ENCODE results near the gene SLC7A5.

DNA sequence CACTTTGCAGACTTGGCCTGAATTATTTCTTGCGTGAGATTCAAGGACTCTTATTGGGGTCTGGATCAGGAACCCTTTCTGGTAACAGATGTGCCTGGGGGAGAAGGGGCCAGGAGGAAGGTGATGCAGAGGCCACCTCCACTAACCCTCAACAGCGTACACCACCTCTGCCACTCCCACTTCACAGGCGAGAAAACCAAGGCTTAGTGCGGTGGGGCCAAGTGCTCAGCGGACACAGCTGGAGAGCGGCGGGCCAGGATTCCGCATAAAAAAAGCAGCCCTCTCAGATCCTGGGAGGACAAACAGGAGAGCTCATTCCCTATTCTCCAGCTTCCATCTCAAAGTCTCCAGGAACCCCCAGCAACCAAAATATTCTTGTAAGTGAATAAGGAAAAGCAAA lies 51.4 kb downstream of the SLC7A5 start:
- TF ChIP-seq, protein P1, sequence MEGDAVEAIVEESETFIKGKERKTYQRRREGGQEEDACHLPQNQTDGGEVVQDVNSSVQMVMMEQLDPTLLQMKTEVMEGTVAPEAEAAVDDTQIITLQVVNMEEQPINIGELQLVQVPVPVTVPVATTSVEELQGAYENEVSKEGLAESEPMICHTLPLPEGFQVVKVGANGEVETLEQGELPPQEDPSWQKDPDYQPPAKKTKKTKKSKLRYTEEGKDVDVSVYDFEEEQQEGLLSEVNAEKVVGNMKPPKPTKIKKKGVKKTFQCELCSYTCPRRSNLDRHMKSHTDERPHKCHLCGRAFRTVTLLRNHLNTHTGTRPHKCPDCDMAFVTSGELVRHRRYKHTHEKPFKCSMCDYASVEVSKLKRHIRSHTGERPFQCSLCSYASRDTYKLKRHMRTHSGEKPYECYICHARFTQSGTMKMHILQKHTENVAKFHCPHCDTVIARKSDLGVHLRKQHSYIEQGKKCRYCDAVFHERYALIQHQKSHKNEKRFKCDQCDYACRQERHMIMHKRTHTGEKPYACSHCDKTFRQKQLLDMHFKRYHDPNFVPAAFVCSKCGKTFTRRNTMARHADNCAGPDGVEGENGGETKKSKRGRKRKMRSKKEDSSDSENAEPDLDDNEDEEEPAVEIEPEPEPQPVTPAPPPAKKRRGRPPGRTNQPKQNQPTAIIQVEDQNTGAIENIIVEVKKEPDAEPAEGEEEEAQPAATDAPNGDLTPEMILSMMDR (conservative IDR thresholded peaks at IDR 0.05; ENCODE audit: low read length): no peak
- TF ChIP-seq EZH2phosphoT487 (IDR thresholded peaks at IDR 0.05; ENCODE audit: borderline replicate concordance): no peak

All from Loucy (cell line).